CD4-positive, alpha-beta T cell treated with Interleukin-12 subunit alpha and Interleukin-12 subunit beta, for 1 hour (primary cell): Measurements from ENCODE around the gene NTN4.
"Not testable (repeated sequence)": the region's sequence is repeated elsewhere in the genome, so short reads cannot be mapped to it uniquely, and the experiment has no call there.

Experiments used
- DNase-seq: peaks from one replicate; pipeline ENCODE4 v3.0.0-alpha.2; 2020

Gene NTN4

DNA sequence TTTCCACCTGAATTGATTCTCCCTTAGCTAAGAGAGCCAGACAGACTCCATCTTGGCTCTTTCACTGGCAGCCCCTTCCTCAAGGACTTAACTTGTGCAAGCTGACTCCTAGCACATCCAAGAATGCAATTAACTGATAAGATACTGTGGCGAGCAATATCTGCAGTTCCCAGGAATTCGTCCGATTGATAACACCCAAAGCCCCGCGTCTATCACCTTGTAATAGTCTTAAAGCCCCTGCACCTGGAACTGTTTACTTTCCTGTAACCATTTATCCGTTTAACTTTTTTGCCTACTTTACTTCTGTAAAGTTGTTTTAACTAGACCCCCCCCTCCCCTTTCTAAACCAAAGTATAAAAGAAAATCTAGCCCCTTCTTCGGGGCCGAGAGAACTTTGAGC lies 44.5 kb downstream of the NTN4 start:
- not testable (repeated sequence) for DNase-seq

DNA sequence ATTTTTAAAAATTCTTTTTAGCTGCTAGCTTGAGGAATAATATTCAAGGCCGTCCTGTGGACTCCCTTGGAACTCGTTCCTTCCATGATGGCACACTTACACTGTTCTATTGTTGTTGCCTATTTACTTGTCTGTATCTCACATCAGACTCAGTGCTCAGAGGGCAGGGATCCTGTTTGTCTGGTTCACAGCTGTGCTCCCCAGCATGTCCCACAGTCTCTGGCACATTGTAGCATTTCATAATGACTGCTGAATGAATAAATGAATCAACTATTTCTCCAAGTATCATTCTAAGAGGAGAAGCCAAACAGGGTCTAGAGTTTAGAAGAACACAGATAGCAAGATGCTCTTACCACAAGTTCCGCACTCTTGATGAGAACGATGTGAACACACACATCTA lies 48.0 kb downstream of the NTN4 start:
- DNase-seq = no peak

DNA sequence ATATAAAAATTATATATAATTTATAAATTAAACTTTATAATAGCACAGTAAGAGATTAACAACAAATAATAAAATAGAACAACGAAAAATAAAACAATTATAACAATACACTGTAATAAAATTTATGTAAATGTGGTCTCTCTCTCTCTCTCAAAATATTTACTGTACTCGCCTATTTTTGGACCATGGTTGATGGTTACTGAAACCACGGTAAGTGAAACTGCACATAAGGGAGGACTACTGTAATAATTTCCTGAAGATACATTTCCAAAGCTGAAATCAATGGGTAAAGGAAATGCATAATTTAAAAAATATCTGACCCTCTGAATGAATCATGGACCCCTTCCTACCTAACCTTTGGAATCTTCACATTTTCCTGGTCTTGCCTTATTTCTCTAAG lies 48.9 kb downstream of the NTN4 start:
- no peak for DNase-seq

DNA sequence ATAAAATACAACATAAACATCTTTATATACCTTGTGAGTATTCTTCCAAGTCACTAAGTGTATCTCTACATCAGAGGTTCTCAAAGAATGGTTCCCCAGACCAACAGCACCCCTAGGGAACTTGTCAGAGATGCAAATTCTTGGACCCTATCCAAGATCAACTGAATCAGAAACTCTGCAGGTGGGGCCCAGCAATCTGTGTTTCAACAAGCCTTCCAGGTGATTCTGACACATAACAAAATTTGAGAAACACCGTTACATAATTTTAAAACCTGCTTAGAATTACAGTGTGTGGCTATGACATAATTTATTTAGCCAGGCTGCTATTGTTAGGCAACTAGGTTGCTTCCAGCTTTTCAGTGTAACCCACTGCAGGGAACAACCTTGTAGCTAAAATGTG lies 49.8 kb downstream of the NTN4 start:
- DNase-seq = no peak

DNA sequence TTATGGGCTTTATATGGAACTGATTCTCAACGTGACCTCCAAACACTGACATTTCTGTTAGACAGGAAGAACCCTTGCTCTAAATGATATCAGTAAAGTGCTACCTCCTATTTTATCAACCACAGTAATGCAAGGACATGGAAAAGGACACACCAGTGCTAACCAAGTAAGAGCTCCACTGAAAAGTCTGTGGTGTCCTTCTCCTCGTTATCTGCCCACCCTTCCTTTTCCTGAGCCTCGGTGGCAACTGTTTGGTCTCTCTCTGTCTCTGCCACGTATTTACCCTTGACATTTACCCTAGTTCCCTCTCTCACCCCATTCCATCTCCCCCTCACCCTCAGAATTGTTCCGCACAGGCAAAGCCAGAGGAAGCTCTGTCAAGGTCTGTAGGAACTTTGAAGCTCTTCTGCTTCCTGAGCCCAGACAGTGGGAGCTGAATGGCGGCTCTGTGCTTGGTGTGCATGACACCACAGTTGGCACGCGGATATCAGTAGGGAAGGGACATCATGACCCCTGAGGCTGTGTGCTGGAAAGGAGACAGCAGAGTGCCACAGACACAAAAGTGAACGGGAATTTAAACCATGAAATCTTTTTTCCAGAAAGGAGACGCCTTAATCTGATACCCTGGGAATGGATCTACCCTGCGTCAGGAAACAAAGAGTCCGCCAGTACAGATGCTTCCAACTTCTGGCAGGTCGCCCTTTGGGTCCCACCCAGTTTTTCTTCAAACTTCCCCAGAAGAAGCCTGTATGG lies 50.8 kb downstream of the NTN4 start:
- no peak for DNase-seq

DNA sequence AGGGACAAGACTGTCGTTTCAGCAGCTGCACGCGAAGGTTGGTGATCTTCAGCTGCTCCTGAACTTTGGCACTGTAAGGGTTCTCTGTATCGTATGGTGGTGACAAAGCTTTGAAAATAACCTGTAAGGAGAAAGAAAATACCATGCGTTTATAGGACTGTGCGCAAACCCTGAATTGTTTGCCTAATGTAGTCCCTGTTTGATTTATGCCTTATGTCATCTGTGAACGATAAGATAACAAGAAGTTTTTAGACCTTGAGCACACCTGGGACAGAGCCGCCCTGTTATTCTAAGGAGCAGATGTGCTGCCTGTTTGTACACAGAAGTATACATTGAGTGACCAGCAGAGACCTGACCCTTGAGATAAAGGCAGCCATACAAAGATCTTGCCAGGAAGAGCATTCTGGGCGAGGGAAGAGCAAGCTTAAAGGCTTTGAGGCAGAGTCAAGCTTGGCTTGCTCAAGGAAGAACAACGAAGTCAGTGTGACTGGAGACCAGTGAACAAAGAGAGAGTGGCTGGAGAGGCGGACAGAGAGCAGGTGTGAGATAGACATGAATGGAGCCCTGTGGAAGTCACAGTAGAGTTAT lies 52.4 kb downstream of the NTN4 start:
- no peak for DNase-seq

DNA sequence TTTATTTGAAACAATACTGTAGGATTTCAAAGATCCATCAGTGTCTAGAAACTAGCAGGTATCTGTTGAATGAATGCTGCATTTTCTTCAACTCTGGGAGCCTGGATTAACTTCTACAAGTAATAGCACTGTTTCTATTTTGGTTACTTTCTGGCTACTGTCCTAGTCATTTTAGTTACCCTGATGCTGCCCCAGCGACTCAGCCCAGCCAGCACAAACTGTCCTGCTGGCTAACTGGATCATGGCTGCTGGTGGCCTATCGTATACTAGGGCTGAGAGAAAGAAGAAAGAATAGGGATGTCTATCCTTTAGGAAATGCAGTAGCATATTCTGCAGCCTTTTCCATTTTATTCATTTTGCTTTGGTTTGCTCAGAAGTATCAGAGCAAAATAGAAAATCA lies 53.9 kb downstream of the NTN4 start:
- no peak for DNase-seq

DNA sequence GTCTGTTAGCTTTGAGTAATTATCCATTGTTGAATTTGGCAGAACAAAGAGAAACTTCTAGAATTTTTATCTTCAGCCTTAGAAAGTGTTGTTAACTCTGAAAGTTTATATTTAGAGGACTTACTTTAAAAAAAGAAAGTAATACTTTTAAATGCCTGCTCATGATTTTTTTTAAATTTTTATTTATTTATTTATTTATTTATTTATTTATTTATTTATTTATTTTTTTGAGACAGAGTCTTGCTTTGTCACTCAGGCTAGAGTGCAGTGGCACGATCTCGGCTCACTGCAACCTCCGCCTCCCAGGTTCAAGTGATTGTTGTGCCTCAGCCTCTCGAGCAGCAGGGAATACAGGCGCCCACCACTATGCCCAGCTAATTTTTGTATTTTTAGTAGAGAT lies 54.8 kb downstream of the NTN4 start:
- DNase-seq = not testable (repeated sequence)

DNA sequence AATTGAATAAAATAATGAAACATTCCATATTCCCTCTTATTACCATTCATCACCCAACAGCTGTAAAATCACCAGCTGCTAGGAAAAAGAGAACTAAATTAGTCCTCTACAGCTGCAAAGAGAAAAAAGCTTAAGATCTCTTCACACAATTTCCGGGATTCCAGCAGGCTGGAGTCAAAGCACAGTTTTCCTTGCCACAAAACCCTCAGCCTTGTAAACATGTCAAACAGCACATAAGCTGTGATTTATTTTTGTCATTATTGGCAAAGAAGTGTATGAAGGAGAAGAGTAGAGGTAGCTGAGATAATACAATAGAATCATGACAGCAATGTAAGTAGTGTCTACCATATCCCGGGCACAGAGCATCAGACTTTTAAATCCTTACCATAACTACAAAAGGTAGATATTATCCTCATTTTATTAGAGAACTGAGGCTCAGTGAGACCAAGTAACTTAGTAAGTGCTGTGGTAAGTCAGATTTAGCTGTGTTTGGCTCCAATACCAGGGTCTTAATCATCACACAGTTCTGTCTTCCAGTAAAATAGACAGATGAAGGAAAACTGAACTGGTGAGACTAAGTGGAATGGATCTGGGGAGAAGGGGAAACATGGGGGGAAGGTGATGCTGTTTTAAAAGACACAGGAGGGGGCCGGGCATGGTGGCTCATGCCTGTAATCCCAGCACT lies 57.3 kb downstream of the NTN4 start:
- DNase-seq = no peak

DNA sequence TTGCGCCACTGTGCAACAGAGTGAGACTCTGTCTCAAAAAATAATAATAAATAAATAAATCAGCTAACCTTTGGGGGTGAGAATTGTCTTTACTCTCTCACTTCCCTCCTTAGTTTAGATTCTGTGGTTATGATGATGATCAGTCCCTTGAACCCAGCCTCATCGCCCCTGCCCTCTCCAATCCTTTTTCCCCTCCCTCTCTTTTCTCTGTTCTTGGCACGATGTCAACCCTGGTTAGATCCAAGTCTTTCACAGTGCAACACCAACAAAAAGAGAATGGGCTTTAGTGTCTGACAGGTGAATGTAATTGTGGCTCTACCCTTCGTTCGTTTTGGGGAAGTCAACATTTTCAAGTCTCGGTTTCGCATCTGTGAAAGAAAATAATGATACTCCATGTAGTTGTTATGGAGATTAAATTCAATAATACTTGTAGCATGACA lies 59.0 kb downstream of the NTN4 start:
- DNase-seq = no peak

DNA sequence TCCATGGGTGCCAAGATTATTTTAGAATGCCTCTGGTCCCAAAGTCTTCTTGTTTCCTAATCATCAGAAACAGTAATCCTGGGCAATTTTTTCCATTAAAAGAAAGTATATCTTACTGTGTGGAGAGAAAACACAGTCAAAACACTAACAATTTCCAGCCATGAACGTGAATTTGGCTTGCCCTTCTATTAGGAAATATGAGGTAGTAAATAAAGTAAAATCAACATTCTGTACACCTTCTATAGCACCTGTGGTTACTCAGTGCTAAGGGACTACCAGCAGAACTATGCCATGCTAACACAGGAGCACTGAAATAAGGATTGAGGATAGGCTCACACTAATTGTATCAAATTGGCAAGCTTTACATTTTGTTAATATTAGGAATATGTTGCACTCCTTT lies 60.1 kb downstream of the NTN4 start:
- no peak for DNase-seq

DNA sequence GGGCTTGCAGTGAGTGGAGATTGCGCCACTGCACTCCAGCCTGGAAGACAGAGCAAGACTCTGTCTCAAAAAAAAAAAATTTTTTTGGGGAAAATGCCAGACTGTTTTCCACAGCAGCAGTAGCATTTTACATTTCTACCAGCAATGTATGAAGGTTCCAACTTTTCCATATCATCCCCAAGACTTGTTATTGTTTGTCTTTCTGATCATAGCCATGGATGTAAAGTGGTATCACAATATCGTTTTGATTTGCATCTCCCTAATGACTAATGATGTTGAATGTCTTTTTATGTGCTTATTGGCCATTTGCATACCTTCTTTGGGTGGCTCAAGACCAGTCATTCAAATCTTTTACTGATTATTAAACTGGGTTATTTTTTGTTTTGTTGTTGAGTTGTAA lies 63.7 kb downstream of the NTN4 start:
- DNase-seq = no peak

DNA sequence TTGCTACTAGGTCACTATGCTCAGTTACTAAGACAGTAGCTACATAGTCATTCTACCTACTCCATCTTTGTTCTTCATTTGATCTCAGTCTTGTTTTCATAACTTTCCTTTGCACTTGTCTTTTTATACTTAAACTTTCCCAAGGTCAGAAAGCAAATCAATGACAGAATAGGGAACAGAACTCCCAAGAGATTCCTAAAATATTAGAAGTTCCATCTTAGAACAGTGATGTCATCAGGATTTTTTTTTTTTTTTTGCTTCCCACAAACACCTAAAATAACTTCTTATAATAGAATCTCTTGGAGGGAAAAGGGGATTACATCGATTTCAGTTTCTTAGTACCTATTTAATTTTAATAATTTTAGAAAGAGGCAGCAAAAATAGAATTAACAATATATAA lies 65.8 kb downstream of the NTN4 start:
- no peak for DNase-seq

DNA sequence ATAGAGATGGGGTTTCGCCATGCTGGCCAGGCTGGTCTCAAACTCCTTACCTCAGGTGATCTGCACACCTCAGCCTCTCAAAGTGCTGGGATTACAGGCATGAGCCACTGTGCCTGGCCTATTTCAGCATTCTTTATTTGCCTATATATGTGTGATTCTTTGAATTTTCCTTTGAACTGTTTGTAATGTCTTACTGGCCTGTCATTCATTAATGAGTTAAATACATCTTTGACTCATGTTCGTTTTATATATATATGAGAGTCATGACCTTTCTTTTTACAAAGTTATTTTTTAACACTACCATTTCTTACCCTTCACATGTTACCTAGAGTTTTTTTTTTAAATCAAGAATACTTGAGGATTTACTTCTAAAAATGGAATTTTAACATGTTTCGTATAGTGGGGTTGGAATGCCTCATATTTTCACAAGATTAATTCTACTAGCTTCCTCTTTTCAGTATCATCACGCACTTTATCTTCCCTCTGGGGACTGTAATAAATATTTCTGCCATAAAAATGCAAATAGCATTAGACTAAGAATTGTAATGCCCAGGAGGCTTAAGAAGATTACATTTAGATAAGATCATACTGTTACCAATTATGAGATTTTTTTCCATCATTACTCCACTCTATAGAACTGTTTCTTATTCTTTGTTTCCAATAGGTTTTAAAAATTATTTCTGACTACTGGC lies 66.7 kb downstream of the NTN4 start:
- no peak for DNase-seq

DNA sequence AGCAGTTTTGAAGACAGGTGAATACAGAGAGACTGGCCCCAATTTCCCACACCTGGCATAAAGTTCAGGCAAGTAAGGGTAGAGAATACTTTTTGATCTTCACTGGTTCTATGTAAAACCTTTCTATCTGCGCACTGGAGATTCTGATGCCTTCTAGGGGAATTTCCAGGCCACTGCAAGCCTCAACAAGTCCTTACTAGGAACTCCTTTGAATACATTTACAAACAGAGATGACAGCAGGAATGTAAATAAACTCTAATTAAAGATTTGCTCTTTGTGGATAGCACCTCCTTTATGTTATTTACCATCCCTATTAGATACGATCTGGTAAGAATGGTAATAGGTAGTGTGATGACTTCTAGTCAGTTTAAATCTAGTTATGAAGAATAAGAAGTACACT lies 69.2 kb downstream of the NTN4 start:
- DNase-seq = no peak

DNA sequence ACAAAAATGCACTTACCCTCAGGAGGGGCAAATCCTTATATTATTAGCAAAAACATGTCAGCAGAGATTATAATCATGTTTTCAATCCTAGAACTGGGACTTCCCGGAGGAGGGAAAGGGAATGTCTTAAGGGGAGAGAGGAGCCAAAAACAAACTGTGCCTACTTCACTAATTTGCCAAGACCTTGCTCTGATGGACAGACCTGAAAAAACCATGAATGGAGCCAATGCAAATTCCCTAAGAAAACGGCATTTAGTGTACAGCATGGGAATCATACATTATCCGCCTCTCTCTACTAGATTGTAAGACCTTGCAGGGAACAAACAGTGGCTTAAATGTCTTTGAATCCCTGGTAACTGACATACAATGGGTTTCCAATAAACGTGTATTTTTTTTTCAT lies 70.4 kb downstream of the NTN4 start:
- DNase-seq = no peak

DNA sequence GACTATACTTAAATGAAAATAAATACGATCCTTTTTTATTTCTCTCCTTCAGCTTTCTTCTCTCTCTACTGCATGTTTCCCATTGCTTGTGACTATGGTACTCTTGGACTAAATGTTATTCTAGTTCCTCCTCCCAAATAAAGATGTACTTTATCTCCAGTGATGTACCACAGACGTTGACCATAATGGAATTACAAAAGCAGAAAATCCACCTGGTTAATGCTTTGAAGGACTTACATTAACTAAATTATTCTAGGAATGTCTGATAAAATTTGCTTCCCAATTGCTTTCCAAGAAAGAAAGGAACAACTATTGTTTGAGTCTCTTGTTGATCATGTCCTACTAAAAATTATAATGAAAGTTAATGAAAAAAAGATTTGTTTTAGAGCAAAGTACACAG lies 71.8 kb downstream of the NTN4 start:
- DNase-seq = no peak

DNA sequence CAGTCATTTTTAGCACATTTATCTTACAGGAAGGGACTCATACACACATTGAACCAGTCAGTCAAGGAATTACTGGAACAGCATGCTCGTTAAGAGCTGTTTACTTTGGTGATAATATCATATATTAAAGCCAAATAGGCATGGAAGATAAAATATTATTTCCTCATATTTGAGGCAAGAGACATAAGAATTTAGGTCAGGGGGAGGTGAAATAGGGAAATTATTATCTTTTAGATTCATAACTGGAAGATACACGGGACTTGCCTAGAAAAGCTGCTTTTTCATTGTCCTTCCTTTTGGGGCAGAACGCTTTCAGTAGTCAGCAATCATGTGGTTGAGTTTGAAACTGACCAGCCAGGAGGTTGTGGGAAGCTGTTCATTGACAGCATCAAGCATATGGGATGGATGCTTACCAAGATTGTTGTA lies 72.5 kb downstream of the NTN4 start:
- DNase-seq = no peak

DNA sequence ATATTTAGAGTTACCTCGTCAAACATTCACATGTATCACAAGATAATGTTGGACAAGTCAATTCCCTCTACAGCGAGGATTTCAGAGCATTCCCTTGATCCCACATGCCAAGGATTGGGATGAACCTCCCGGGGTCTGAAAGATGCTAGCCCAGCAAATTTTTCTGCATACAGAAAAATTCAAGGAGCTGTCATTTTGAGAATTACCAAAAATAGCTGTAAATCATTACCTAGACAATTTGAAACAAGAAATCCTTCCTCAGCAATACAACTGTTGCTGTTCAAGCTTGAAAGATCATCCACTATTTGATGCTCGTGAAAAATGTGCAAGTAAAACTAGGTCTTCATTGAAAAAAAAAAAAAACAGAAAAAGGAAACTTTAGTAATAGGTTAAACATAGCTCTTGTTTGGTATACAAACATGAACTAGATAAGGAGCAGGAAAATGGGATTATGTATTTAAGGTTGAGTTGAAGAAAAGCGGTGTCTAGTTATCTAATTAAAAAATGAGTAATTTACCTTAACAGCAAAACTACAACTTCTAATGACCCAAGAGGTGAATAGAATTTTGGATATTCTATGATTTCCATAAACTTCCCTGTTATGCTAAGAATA lies 73.1 kb downstream of the NTN4 start:
- DNase-seq = no peak

DNA sequence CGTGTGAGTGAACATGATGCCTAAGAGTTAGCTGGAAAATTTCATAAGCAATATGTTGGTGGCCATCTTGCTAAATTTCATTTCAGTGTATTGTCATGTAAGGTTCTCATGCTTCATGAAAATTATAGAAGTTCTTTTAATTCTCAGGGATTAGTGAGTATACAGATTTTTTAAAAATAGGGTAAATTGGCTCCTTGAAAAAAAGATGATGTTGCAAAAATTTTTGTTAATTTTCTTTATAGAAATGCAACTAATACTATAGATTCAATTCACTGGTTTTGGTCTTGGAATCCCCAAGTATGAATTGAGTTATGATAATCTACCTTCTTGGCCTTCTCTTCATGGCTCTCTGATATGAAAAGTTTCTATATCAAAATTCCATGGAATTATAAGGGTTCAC lies 75.4 kb downstream of the NTN4 start:
- DNase-seq = no peak

DNA sequence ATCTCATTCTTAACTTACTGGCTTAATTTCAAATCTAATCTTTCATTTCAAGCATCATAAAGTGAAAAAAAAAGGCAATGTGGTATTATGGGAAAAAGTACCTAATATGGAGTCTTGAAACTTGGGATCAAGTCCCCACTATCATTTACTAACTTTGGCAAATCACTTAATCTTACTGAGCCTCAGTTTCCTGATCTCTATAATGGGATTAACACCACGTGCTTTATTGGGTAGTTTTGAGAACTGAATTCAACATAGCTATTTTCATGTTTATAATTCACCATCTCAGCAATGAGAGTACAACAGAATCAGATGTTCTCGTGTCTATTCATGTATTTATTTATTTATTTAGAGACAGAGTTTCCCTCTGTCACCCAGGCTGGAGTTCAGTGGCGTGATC lies 78.3 kb downstream of the NTN4 start:
- no peak for DNase-seq

DNA sequence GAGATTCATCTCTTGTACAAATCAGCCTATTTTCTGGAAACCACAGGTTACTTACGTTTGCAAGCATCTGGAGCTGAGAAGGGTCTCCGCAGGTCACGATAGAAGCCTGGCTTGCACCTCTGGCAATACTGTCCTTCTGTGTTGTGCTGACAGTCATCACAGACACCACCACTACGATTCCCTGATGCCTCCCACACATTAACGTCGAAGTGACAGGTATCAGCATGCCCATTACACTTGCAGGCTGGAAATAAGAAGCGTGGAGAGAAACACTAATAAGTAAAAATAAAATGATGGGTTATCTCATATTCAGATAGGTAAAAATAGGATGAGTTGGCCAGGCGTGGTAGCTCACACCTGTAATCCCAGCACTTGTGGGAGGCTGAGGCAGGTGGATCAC lies 80.2 kb downstream of the NTN4 start:
- DNase-seq = no peak

DNA sequence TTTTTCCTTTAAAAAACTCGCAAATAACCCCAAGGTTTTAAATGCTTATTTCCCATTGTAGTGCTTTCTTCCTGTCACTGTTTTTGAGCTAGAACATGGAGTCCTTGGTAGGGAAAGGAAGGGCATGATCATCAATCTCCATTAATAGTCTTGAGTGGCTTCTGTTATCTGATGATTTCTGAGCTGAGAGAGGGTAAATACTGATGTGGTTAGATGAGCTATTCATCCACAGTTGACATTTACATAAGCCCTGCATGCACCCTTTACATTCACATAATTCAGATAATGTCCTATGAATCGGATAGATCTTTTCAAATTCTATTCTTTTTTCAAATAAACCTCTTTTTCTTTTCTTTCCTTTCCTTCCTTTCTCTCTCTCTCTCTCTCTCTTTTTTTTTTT lies 81.4 kb downstream of the NTN4 start:
- no peak for DNase-seq
